ENCODE data around the gene CHSY3.
A peak's percentile ranks its signal among the peaks of the same experiment; 100 is the strongest.

The CHSY3 gene

GRCh38 chr5:129904102-129904666, at the start of gene CHSY3:
TSS of gene CHSY3 (plus strand) at chr5:129904465.
- peak; percentile 50 for DNase-seq (ENCODE audit: low spot score)
- TF ChIP-seq CTCF (IDR thresholded peaks at IDR 0.05; ENCODE audit: extremely low read depth, missing control alignments), result no peak

- DNase-seq (ENCODE audit: low spot score), result no peak
- no peak for TF ChIP-seq CTCF (IDR thresholded peaks at IDR 0.05; ENCODE audit: extremely low read depth, missing control alignments)
Observed at GRCh38 chr5:129856325-129856724, 47.9 kb upstream of the CHSY3 start.

GRCh38 chr5:129857116-129857515, 47.1 kb upstream of the CHSY3 start:
- no peak for DNase-seq (ENCODE audit: low spot score)
- TF ChIP-seq CTCF (IDR thresholded peaks at IDR 0.05; ENCODE audit: extremely low read depth, missing control alignments), result no peak

- no peak for DNase-seq (ENCODE audit: low spot score)
- TF ChIP-seq CTCF (IDR thresholded peaks at IDR 0.05; ENCODE audit: extremely low read depth, missing control alignments), result no peak
Observed at GRCh38 chr5:129858131-129858675, 46.1 kb upstream of the CHSY3 start.

- TF ChIP-seq CTCF (IDR thresholded peaks at IDR 0.05; ENCODE audit: extremely low read depth, missing control alignments), result no peak
Observed at GRCh38 chr5:129884322-129884721, 19.9 kb upstream of the CHSY3 start.

GRCh38 chr5:129899454-129899853, 4.8 kb upstream of the CHSY3 start:
- no peak for TF ChIP-seq CTCF (IDR thresholded peaks at IDR 0.05; ENCODE audit: extremely low read depth, missing control alignments)
- DNase-seq (ENCODE audit: low spot score), result no peak

More at GRCh38 chr5:129884322-129884721, 19.9 kb upstream of the CHSY3 start:
- DNase-seq (ENCODE audit: low spot score), result no peak

- no peak for DNase-seq (ENCODE audit: low spot score)
- no peak for TF ChIP-seq CTCF (IDR thresholded peaks at IDR 0.05; ENCODE audit: extremely low read depth, missing control alignments)
Observed at GRCh38 chr5:129902816-129903215, 1.4 kb upstream of the CHSY3 start.
